DOHH2 (cell line): ENCODE data around the gene CCNL2.

Source experiments
- H3F3A ChIP-seq: fragments of 200-600 bp; sonication (generic), shearing (Covaris generic); 2 replicates; pipeline ENCODE4 v1.6.0; 2016; ENCODE audit warnings: antibody characterized with exemption, mild to moderate bottlenecking; ENCODE audit not compliant: control insufficient read depth, insufficient read depth
- H3K27ac ChIP-seq: fragments of 200-600 bp; sonication (generic); 2 replicates; pipeline ENCODE4 v1.5.1; 2014; ENCODE audit warnings: low read depth, mild to moderate bottlenecking, low read length, moderate library complexity
- H3K27me3 ChIP-seq: fragments of 200-600 bp; sonication (generic); 2 replicates; pipeline ENCODE4 v1.6.1; 2014; ENCODE audit warnings: mild to moderate bottlenecking, low read length, mixed read lengths; ENCODE audit not compliant: control insufficient read depth
- H3K36me3 ChIP-seq: fragments of 200-600 bp; sonication (generic); 2 replicates; pipeline ENCODE4 v1.6.1; 2014; ENCODE audit warnings: mild to moderate bottlenecking, low read length, moderate library complexity, mixed read lengths; ENCODE audit not compliant: control insufficient read depth
- H3K4me1 ChIP-seq: fragments of 200-600 bp; sonication (generic); 2 replicates; pipeline ENCODE4 v1.6.1; 2014; ENCODE audit warnings: mild to moderate bottlenecking, low read length, mixed read lengths; ENCODE audit not compliant: control insufficient read depth
- H3K4me2 ChIP-seq: fragments of 200-600 bp; sonication (generic); 2 replicates; pipeline ENCODE4 v1.6.0; 2014; ENCODE audit warnings: mild to moderate bottlenecking, low read length, moderate library complexity
- H3K4me3 ChIP-seq: fragments of 200-600 bp; sonication (generic); 2 replicates; pipeline ENCODE4 v1.5.1; 2014; ENCODE audit warnings: mild to moderate bottlenecking, low read length, mixed read lengths
- H3K79me2 ChIP-seq: fragments of 200-600 bp; sonication (generic); 2 replicates; pipeline ENCODE4 v1.6.1; 2014; ENCODE audit warnings: mild to moderate bottlenecking, low read length, mixed read lengths; ENCODE audit not compliant: control insufficient read depth
- H3K9me2 ChIP-seq: fragments of 200-600 bp; sonication (generic); replicated peaks from 2 replicates; pipeline ENCODE4 v1.6.1; 2014; ENCODE audit warnings: mild to moderate bottlenecking, low read length, mixed read lengths; ENCODE audit not compliant: control insufficient read depth
- H3K9me3 ChIP-seq: fragments of 200-600 bp; sonication (generic); 2 replicates; pipeline ENCODE4 v1.6.1; 2014; ENCODE audit warnings: antibody characterized with exemption, low read length, mixed read lengths; ENCODE audit not compliant: control insufficient read depth, insufficient read depth
- H4K20me1 ChIP-seq: fragments of 200-600 bp; sonication (generic); 2 replicates; pipeline ENCODE4 v1.6.0; 2014; ENCODE audit warnings: low read depth, mild to moderate bottlenecking, antibody characterized with exemption, low read length, moderate library complexity; ENCODE audit not compliant: control insufficient read depth, insufficient read depth
- EZH2phosphoT487 ChIP-seq: fragments of 200-600 bp; sonication (generic); IDR thresholded peaks from 2 replicates; pipeline ENCODE4 v1.6.1; 2017; ENCODE audit warnings: borderline replicate concordance, mild to moderate bottlenecking, antibody characterized with exemption, low read length, moderate library complexity, mixed read lengths
- TF ChIP-seq, protein P1 (sequence below): fragments of 200-600 bp; sonication (generic); IDR thresholded peaks from one replicate; pipeline ENCODE4 v1.5.1; 2014; ENCODE audit warnings: antibody characterized with exemption, mild to moderate bottlenecking, low read depth, low read length; ENCODE audit not compliant: poor library complexity, severe bottlenecking

Gene CCNL2

DNA sequence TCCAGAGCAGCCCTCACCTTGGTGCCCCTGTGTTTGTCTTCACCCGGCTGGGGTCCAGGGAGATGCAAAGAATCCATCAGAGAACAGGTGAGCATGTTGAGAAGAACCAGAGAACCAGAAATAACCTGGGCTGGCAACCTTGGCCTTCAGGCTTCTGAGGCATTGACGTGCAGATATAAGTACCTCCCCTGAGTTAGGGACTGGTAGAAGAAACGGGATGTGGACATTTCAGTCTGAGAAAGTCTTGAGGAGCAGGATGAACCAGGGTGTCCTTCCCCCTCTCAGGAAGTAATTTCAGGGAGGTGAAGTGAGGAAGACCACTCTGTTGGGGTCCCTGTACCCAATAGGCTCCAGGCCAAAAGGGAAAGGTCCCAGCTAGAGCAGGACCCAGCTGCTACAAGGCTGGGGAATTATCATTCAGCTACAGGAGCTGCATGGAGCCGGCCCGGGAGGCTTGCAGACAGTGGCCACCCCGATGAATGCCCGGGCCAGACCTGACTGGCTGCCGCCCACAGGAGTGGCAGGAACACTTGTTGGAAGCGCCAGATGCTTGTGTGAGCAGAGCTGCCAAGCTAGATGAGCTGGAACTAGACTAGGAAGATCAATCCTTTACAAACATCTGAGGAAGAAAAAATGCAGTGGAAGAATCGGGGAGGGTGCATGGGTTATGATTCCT, 22.4 kb downstream of the CCNL2 start:
- Histone ChIP-seq H3K9me3 (no peaks in the 10 kb centered on the region), H3K9me2 (no peaks in the 10 kb centered on the region), H3K36me3 (peaks cover 41% of the 10 kb centered on the region), H4K20me1 (peaks cover 6% of the 10 kb centered on the region; the same call in 1 of the 2 replicates), H3K4me2 (peak overlapping the region; percentile 81), H3F3A (peaks cover 7% of the 10 kb centered on the region), H3K4me3 (peak overlapping the region; percentile 98), H3K27ac (no peak overlapping the region), H3K27me3 (no peaks in the 10 kb centered on the region), H3K4me1 (peaks cover 30% of the 10 kb centered on the region), H3K79me2 (peaks cover 46% of the 10 kb centered on the region)
- TF ChIP-seq, protein P1, sequence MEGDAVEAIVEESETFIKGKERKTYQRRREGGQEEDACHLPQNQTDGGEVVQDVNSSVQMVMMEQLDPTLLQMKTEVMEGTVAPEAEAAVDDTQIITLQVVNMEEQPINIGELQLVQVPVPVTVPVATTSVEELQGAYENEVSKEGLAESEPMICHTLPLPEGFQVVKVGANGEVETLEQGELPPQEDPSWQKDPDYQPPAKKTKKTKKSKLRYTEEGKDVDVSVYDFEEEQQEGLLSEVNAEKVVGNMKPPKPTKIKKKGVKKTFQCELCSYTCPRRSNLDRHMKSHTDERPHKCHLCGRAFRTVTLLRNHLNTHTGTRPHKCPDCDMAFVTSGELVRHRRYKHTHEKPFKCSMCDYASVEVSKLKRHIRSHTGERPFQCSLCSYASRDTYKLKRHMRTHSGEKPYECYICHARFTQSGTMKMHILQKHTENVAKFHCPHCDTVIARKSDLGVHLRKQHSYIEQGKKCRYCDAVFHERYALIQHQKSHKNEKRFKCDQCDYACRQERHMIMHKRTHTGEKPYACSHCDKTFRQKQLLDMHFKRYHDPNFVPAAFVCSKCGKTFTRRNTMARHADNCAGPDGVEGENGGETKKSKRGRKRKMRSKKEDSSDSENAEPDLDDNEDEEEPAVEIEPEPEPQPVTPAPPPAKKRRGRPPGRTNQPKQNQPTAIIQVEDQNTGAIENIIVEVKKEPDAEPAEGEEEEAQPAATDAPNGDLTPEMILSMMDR: no peak
- no peak for TF ChIP-seq EZH2phosphoT487

GRCh38 chr1:1374929-1375662, 24.0 kb downstream of the CCNL2 start, which contains the start of gene AURKAIP1:
Gene AURKAIP1 (minus strand): TSS chr1:1375207. CDS start chr1:1374756, 451 bp downstream.
- Histone ChIP-seq H3K36me3 (peaks cover 46% of the 10 kb centered on the region), H4K20me1 (peaks cover 6% of the 10 kb centered on the region; the same call in 1 of the 2 replicates), H3K27ac (peak within 1 kb of the TSS; percentile 63), H3K27me3 (no peaks in the 10 kb centered on the region), H3K4me1 (peaks cover 35% of the 10 kb centered on the region), H3K79me2 (peaks cover 41% of the 10 kb centered on the region), H3K4me3 (peak within 1 kb of the TSS; percentile 98), H3K9me2 (no peaks in the 10 kb centered on the region), H3K4me2 (peak within 1 kb of the TSS; percentile 86), H3K9me3 (no peaks in the 10 kb centered on the region), H3F3A (peaks cover 7% of the 10 kb centered on the region)
- TF ChIP-seq, protein P1: no peak
- TF ChIP-seq EZH2phosphoT487: no peak

DNA sequence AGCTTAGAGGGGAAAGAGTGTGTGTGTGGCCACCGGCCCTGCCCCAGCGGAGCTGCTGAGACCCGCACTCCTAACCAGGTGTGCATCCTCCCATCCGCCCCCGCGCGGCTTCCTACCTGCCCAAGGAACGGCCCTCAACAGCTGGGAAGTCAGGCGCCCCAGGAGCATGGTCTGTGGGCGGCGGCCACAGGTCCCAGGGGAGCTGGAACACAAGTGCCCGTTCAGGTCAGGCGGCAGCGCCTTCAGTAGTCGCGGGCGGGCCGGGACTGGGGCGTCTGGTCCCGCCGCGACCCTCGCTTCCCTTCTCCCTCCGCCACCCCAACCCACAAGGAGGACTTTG, 24.6 kb downstream of the CCNL2 start:
- Histone ChIP-seq H3K79me2 (peaks cover 41% of the 10 kb centered on the region), H3K4me3 (peak overlapping the region; percentile 98), H3K4me2 (peak overlapping the region; percentile 86), H3K4me1 (peaks cover 35% of the 10 kb centered on the region), H3K27me3 (no peaks in the 10 kb centered on the region), H3F3A (peaks cover 7% of the 10 kb centered on the region), H3K27ac (peak overlapping the region; percentile 63), H4K20me1 (peaks cover 6% of the 10 kb centered on the region; the same call in 1 of the 2 replicates), H3K9me3 (no peaks in the 10 kb centered on the region), H3K36me3 (peaks cover 46% of the 10 kb centered on the region), H3K9me2 (no peaks in the 10 kb centered on the region)
- no peak for TF ChIP-seq EZH2phosphoT487
- TF ChIP-seq, protein P1: no peak
